ENCODE results near the gene MACROD2.

- TF ChIP-seq CTCF (conservative IDR thresholded peaks at IDR 0.05; ENCODE audit: low read depth in 2 of 2): no peak
- no peak for TF ChIP-seq EZH2phosphoT487 (IDR thresholded peaks at IDR 0.05; ENCODE audit: unreplicated experiment)
Measured at GRCh38 chr20:14568225-14568624, 572.9 kb downstream of the MACROD2 start.

All from GM23338 (cell line).